C4-2B (cell line): ENCODE measurements around the gene MAML3.

Experiments used
- H3K27ac ChIP-seq: fragments of 450-650 bp; 2 replicates; pipeline ENCODE4 v1.5.1; 2017
- CTCF ChIP-seq: fragments of 450-650 bp; conservative IDR thresholded peaks from 2 replicates; pipeline ENCODE4 v1.5.1; 2017; ENCODE audit warnings: mild to moderate bottlenecking
- ZFX ChIP-seq: fragments of 450-650 bp; IDR thresholded peaks from 2 replicates; pipeline ENCODE4 v1.6.1; 2017

The MAML3 gene

DNA sequence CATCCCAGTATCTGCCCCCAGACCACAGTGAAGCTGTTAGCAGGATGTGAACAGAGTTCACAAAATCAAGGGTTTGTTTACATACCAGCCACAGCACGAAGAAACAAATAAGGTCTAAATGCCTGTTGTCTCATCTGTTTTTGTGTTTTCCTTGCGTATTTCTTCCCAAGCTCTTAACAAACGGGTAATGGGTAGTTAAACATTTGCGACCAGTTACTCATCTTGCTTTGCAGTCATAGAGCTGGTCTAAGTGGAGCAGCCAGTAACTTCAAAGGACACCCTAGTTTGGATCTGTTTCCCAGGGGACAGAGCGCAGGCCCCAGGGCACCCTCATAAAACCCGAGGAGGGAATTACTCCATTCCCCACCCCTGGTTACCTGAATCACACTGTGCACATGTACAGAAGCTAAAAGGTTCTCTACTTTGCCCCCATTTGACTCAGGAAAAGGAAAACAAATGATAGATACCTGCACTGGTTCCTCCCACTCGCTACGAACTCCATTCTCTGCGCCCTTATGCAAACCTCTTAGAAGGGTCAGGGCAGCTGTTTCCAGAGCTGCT, 68.8 kb downstream of the MAML3 start:
- peak overlapping the region; percentile 88 for H3K27ac ChIP-seq
- TF ChIP-seq CTCF (no peak), ZFX (no peak)

- no peak overlapping the region for H3K27ac ChIP-seq
- TF ChIP-seq CTCF (no peak), ZFX (no peak)
These were observed 69.6 kb downstream of the MAML3 start for GRCh38 chr4:140084385-140084784.

GRCh38 chr4:140082391-140082755, 71.6 kb downstream of the MAML3 start:
- no peak overlapping the region for H3K27ac ChIP-seq
- TF ChIP-seq CTCF (no peak), ZFX (no peak)

- no peak overlapping the region for H3K27ac ChIP-seq
- TF ChIP-seq CTCF (no peak), ZFX (no peak)
These were observed 72.2 kb downstream of the MAML3 start for GRCh38 chr4:140081641-140082390.

- TF ChIP-seq ZFX = no peak
- no peak for TF ChIP-seq CTCF
- no peak overlapping the region for H3K27ac ChIP-seq
These were observed 73.1 kb downstream of the MAML3 start for GRCh38 chr4:140080883-140081282.

DNA sequence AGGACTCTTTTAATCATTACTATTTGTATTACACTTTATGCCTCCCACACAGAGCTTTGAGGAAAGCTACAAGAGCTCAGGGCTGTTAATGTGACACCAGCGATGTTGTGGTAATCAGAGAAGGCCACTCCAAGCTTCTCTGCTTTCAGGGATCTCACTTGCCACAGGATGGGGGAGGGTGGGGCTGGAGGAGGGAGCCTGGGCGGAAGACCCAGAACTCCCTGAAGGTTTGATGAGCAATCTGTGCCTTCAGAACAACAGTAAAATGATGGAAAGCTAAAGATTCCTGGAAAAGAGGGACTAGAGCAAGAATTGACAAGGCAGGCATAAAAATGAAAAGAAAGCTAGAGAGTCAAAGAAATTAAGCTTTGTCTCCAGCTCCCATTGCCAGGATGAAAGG, 75.6 kb downstream of the MAML3 start:
- no peak overlapping the region for H3K27ac ChIP-seq
- TF ChIP-seq CTCF = no peak
- TF ChIP-seq ZFX = no peak

DNA sequence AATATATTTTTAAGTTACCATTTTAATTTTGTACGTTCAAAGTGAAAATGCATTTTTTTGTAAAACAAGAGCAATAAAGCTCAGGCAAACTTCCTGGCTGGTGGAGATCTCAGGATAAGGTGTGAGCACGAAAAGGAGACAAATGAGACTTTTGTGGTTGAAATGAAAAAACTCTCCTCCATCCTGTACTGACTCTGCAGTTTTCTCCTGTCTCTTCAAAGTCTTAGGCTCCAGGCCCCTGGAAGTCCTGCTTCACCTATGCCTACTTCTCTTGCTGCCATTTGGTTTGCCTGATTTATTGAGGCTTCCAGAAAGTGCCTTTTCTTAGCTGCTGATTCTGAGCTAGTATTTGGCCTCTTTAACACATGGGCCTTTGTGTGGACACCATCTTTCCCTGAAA, 77.7 kb downstream of the MAML3 start:
- no peak for TF ChIP-seq ZFX
- TF ChIP-seq CTCF = no peak
- H3K27ac ChIP-seq = no peak overlapping the region
